HEK293 (cell line): Measurements from ENCODE around the gene SAMD14.
A peak's percentile ranks its signal among the peaks of the same experiment; 100 is the strongest.

Experiments used
- CTCF ChIP-seq: fragments of 450-650 bp; formaldehyde crosslinking; IDR thresholded peaks from 2 replicates; pipeline ENCODE4 v1.5.1; 2016; ENCODE audit warnings: missing biosample characterization, missing genetic modification characterization
- KLF10 ChIP-seq: fragments of 450-650 bp; IDR thresholded peaks from 2 replicates; pipeline ENCODE4 v1.5.1; 2018; ENCODE audit warnings: missing biosample characterization, mild to moderate bottlenecking, missing genetic modification characterization
- WT1 ChIP-seq: fragments of 450-650 bp; formaldehyde crosslinking; IDR thresholded peaks from 2 replicates; pipeline ENCODE4 v1.5.1; 2016; ENCODE audit warnings: missing biosample characterization, missing genetic modification characterization
- YY1 ChIP-seq: fragments of 450-650 bp; formaldehyde crosslinking; IDR thresholded peaks from 2 replicates; pipeline ENCODE4 v1.5.1; 2018; ENCODE audit warnings: missing biosample characterization, missing genetic modification characterization
- YY2 ChIP-seq: fragments of 450-650 bp; formaldehyde crosslinking; IDR thresholded peaks from 2 replicates; pipeline ENCODE4 v1.5.1; 2016; ENCODE audit warnings: missing biosample characterization, missing genetic modification characterization
- ZBTB1 ChIP-seq: fragments of 450-650 bp; formaldehyde crosslinking; IDR thresholded peaks from 2 replicates; pipeline ENCODE4 v1.5.1; 2016; ENCODE audit warnings: missing biosample characterization, missing genetic modification characterization
- ZBTB11 ChIP-seq: fragments of 450-650 bp; formaldehyde crosslinking; conservative IDR thresholded peaks from 2 replicates; pipeline ENCODE4 v1.5.1; 2016; ENCODE audit warnings: low read depth, missing biosample characterization, missing genetic modification characterization
- ZBTB17 ChIP-seq: fragments of 450-650 bp; formaldehyde crosslinking; IDR thresholded peaks from 2 replicates; pipeline ENCODE4 v1.5.1; 2016; ENCODE audit warnings: missing biosample characterization, missing genetic modification characterization
- ZBTB26 ChIP-seq: fragments of 450-650 bp; formaldehyde crosslinking; optimal IDR thresholded peaks from 2 replicates; pipeline ENCODE3; 2016; ENCODE audit warnings: missing biosample characterization, mild to moderate bottlenecking, missing genetic modification characterization
- ZBTB48 ChIP-seq: fragments of 450-650 bp; formaldehyde crosslinking; IDR thresholded peaks from 2 replicates; pipeline ENCODE4 v1.5.1; 2016; ENCODE audit warnings: missing biosample characterization, missing genetic modification characterization
- ZBTB6 ChIP-seq: fragments of 450-650 bp; formaldehyde crosslinking; IDR thresholded peaks from 2 replicates; pipeline ENCODE4 v1.5.1; 2017; ENCODE audit warnings: missing biosample characterization, missing genetic modification characterization
- ZNF112 ChIP-seq: fragments of 450-650 bp; formaldehyde crosslinking; IDR thresholded peaks from 2 replicates; pipeline ENCODE4 v1.5.0; 2017; ENCODE audit warnings: missing biosample characterization, missing genetic modification characterization
- ZNF157 ChIP-seq: fragments of 450-650 bp; formaldehyde crosslinking; IDR thresholded peaks from 2 replicates; pipeline ENCODE4 v1.5.1; 2016; ENCODE audit warnings: missing biosample characterization, missing genetic modification characterization
- ZNF239 ChIP-seq: fragments of 450-650 bp; formaldehyde crosslinking; IDR thresholded peaks from 2 replicates; pipeline ENCODE4 v1.5.1; 2016; ENCODE audit warnings: missing biosample characterization, missing genetic modification characterization
- ZNF248 ChIP-seq: fragments of 450-650 bp; formaldehyde crosslinking; IDR thresholded peaks from 2 replicates; pipeline ENCODE4 v1.5.1; 2017; ENCODE audit warnings: missing biosample characterization, missing genetic modification characterization
- ZNF280D ChIP-seq: fragments of 450-650 bp; formaldehyde crosslinking; IDR thresholded peaks from 2 replicates; pipeline ENCODE4 v1.5.1; 2016; ENCODE audit warnings: missing biosample characterization, missing genetic modification characterization
- ZNF311 ChIP-seq: fragments of 450-650 bp; formaldehyde crosslinking; IDR thresholded peaks from 2 replicates; pipeline ENCODE4 v1.5.1; 2017; ENCODE audit warnings: missing biosample characterization, missing genetic modification characterization, borderline replicate concordance
- ZNF391 ChIP-seq: fragments of 450-650 bp; formaldehyde crosslinking; IDR thresholded peaks from 2 replicates; pipeline ENCODE4 v1.5.1; 2016; ENCODE audit warnings: low read depth, missing biosample characterization, missing genetic modification characterization, borderline replicate concordance
- ZNF488 ChIP-seq: fragments of 450-650 bp; formaldehyde crosslinking; IDR thresholded peaks from 2 replicates; pipeline ENCODE4 v1.5.1; 2016; ENCODE audit warnings: missing biosample characterization, missing genetic modification characterization
- ZNF510 ChIP-seq: fragments of 450-650 bp; formaldehyde crosslinking; IDR thresholded peaks from 2 replicates; pipeline ENCODE4 v1.5.1; 2018; ENCODE audit warnings: mild to moderate bottlenecking, missing genetic modification characterization, missing biosample characterization; ENCODE audit not compliant: insufficient replicate concordance
- ZNF555 ChIP-seq: fragments of 450-650 bp; formaldehyde crosslinking; conservative IDR thresholded peaks from 2 replicates; pipeline ENCODE4 v1.5.1; 2017; ENCODE audit warnings: missing biosample characterization, mild to moderate bottlenecking, missing genetic modification characterization, inconsistent platforms
- ZNF560 ChIP-seq: fragments of 450-650 bp; formaldehyde crosslinking; IDR thresholded peaks from 2 replicates; pipeline ENCODE4 v1.5.1; 2017; ENCODE audit warnings: missing biosample characterization, missing genetic modification characterization, borderline replicate concordance
- ZNF561 ChIP-seq: fragments of 450-650 bp; IDR thresholded peaks from 2 replicates; pipeline ENCODE4 v1.5.1; 2018; ENCODE audit warnings: missing biosample characterization, missing genetic modification characterization, borderline replicate concordance
- ZNF624 ChIP-seq: fragments of 450-650 bp; formaldehyde crosslinking; IDR thresholded peaks from 2 replicates; pipeline ENCODE4 v1.5.1; 2017; ENCODE audit warnings: missing biosample characterization, missing genetic modification characterization
- ZNF707 ChIP-seq: fragments of 450-650 bp; formaldehyde crosslinking; IDR thresholded peaks from 2 replicates; pipeline ENCODE4 v1.5.1; 2016; ENCODE audit warnings: missing biosample characterization, missing genetic modification characterization
- ZSCAN5A ChIP-seq: fragments of 450-650 bp; formaldehyde crosslinking; IDR thresholded peaks from 2 replicates; pipeline ENCODE4 v1.5.1; 2016; ENCODE audit warnings: missing biosample characterization, missing genetic modification characterization

SAMD14 gene

GRCh38 chr17:50101346-50102163 is 28.4 kb downstream of the SAMD14 start (continued):
- TF ChIP-seq ZNF280D (tag by site-specific recombination) (no peak), ZBTB6 (tag by site-specific recombination) (peak; percentile 72), KLF10 (peak; percentile 94), ZNF561 (tag by site-specific recombination) (no peak), ZBTB1 (tag by site-specific recombination) (no peak), ZNF510 (tag by site-specific recombination) (no peak), ZNF624 (no peak), ZNF248 (tag by site-specific recombination) (no peak), ZNF707 (tag by site-specific recombination) (no peak), ZNF112 (tag by site-specific recombination) (no peak), ZNF157 (tag by site-specific recombination) (no peak), ZSCAN5A (tag by site-specific recombination) (no peak), WT1 (tag by site-specific recombination) (peak; percentile 61; the same call in 1 of the 2 replicates), ZNF560 (tag by site-specific recombination) (no peak), ZNF555 (tag by site-specific recombination) (no peak), ZBTB48 (tag by site-specific recombination) (peak; percentile 77), ZNF239 (no peak), YY2 (tag by site-specific recombination) (no peak), ZNF311 (tag by site-specific recombination) (no peak), YY1 (tag by site-specific recombination) (no peak), ZBTB17 (tag by site-specific recombination) (peak; percentile 10; the same call in 1 of the 2 replicates), ZBTB11 (tag by site-specific recombination) (no peak), CTCF (tag by site-specific recombination) (no peak), ZNF488 (no peak), ZNF391 (tag by site-specific recombination) (no peak), ZBTB26 (peak; percentile 24)
